Keratinocyte (primary cell): ENCODE results near the gene SPHK2. TPM values are rescaled to one million over a fixed set of nuclear protein-coding genes. Genes with fewer than 3 reads are reported as not detected.

Experiments used
- DNase-seq: peaks from one replicate; pipeline ENCODE4 v3.0.0-alpha.2; 2011; ENCODE audit warnings: low read depth, missing footprints, low spot score
- FAIRE-seq: peaks from 2 replicates; lab custom pipeline; 2011; peaks lifted over from hg19 to GRCh38; lab: Jason Lieb, UNC
- H2AFZ ChIP-seq: 2 replicates; pipeline ENCODE4 v1.6.0; 2012; ENCODE audit warnings: low read length, control low read depth, inconsistent platforms; ENCODE audit not compliant: control insufficient read depth
- H3K27ac ChIP-seq: 2 replicates; pipeline ENCODE4 v1.5.1; 2011; ENCODE audit warnings: low read length; ENCODE audit not compliant: control insufficient read depth, insufficient read depth
- H3K27me3 ChIP-seq: 3 replicates; pipeline ENCODE4 v1.6.0; 2011; ENCODE audit warnings: low read length; ENCODE audit not compliant: control insufficient read depth, insufficient read depth; ENCODE audit errors: extremely low read depth
- H3K36me3 ChIP-seq, 2 experiments: 2 replicates in 1 of 2; 3 replicates in 1 of 2; pipeline ENCODE4 v1.5.1; 2011; ENCODE audit warnings: low read length in 2 of 2, mild to moderate bottlenecking in 1 of 2; ENCODE audit not compliant: control insufficient read depth in 2 of 2, insufficient read depth in 2 of 2; ENCODE audit errors: extremely low read depth in 1 of 2
- H3K4me1 ChIP-seq: 3 replicates; pipeline ENCODE4 v1.5.1; 2011; ENCODE audit warnings: low read length; ENCODE audit not compliant: control insufficient read depth, insufficient read depth; ENCODE audit errors: extremely low read depth
- H3K4me2 ChIP-seq: 3 replicates; pipeline ENCODE4 v1.6.0; 2011; ENCODE audit warnings: low read depth, low read length; ENCODE audit not compliant: control insufficient read depth, insufficient read depth; ENCODE audit errors: extremely low read depth
- H3K4me3 ChIP-seq, 3 experiments: fragments of 200-600 bp in 1 of 3; sonication (generic) in 1 of 3; 2 replicates in 2 of 3; 3 replicates in 1 of 3; pipeline ENCODE4 v1.5.1; 2011 to 2016; ENCODE audit warnings: low read length in 3 of 3, mild to moderate bottlenecking in 3 of 3, control low read depth in 2 of 3, inconsistent platforms in 1 of 3, low read depth in 1 of 3, mixed read lengths in 1 of 3, mixed run types in 1 of 3, moderate library complexity in 1 of 3; ENCODE audit not compliant: control insufficient read depth in 2 of 3, insufficient read depth in 2 of 3; ENCODE audit errors: extremely low read depth in 1 of 3
- H3K79me2 ChIP-seq: 2 replicates; pipeline ENCODE4 v1.6.0; 2012; ENCODE audit warnings: low read length; ENCODE audit not compliant: control insufficient read depth, insufficient read depth
- H3K9ac ChIP-seq: 3 replicates; pipeline ENCODE4 v1.6.0; 2011; ENCODE audit warnings: low read length; ENCODE audit not compliant: control insufficient read depth, insufficient read depth; ENCODE audit errors: extremely low read depth
- H3K9me1 ChIP-seq: 3 replicates; pipeline ENCODE4 v1.6.0; 2011; ENCODE audit warnings: low read length; ENCODE audit not compliant: control insufficient read depth, insufficient read depth; ENCODE audit errors: extremely low read depth
- H3K9me3 ChIP-seq: 2 replicates; pipeline ENCODE4 v1.5.1; 2012; ENCODE audit warnings: low read depth, low read length; ENCODE audit not compliant: control insufficient read depth
- H4K20me1 ChIP-seq: 3 replicates; pipeline ENCODE4 v1.6.0; 2011; ENCODE audit warnings: low read length; ENCODE audit not compliant: control insufficient read depth, insufficient read depth; ENCODE audit errors: extremely low read depth
- EZH2 ChIP-seq: IDR thresholded peaks from one replicate; pipeline ENCODE4 v1.6.1; 2012; ENCODE audit warnings: inconsistent platforms, mild to moderate bottlenecking, low read length, moderate library complexity
- dilution Hi-C: fragments of 300-500 bp; cut with MboI; formaldehyde crosslinking; loops from one replicate; pipeline ENCODE4 v1.7.0; 2020; ENCODE audit warnings: low sequenced_read_pairs; ENCODE audit not compliant: extremely low pct_ligation_motif_present
- polyA plus RNA-seq, 5 experiments: library from polyadenylated mRNA; depleted of rRNA in 3 of 5; stranded (reverse) in 3 of 5; stranded (forward) in 1 of 5; unstranded in 1 of 5; fragments of >200 nt; gene quantifications; 1 replicate in 1 of 5; 2 replicates in 3 of 5; 3 replicates in 1 of 5; pipeline versions ENCODE4 v1.2.1 to v1.2.3, GENCODE V29; 2011 to 2012; ENCODE audit warnings: missing spikeins in 2 of 5, low read depth in 1 of 5, low replicate concordance in 1 of 5
- TF ChIP-seq, protein P1 (sequence below), 3 experiments: IDR thresholded peaks in 1 of 3; conservative IDR thresholded peaks in 1 of 3; optimal IDR thresholded peaks in 1 of 3; 2 replicates in 2 of 3; 3 replicates in 1 of 3; pipeline versions ENCODE3 to v1.5.1; 2011; ENCODE audit warnings: low read length in 3 of 3, mild to moderate bottlenecking in 3 of 3, moderate library complexity in 2 of 3, control low read depth in 1 of 3, inconsistent platforms in 1 of 3; ENCODE audit not compliant: insufficient read depth in 2 of 3; ENCODE audit errors: extremely low read depth in 1 of 3

Gene SPHK2
- polyA plus RNA-seq, 1 donor (not counting 4 experiments of a cell fraction or from before 2014, with no cell fraction given) = 2.8 TPM

DNA sequence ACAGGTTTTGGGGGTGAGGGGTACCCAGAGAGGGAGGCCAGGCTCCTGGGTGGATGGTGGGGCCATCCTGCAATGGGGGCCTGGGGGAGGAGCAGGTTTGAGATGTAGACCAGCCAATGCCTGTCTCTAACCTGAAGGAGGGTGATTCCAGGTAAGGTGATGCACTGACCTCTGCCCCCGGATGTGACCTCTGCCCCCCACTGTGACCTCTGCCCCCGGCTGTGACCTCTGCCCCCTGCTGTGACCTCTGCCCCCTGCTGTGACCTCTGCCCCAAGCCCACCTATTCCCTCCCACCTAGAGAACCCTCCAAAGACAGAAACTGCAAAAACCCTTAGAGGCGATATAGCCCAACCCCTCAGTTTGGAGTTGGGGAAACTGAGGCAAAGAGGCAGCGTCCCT lies 23.1 kb upstream of the SPHK2 start:
- DNase-seq = no peak
- no peak for FAIRE-seq

DNA sequence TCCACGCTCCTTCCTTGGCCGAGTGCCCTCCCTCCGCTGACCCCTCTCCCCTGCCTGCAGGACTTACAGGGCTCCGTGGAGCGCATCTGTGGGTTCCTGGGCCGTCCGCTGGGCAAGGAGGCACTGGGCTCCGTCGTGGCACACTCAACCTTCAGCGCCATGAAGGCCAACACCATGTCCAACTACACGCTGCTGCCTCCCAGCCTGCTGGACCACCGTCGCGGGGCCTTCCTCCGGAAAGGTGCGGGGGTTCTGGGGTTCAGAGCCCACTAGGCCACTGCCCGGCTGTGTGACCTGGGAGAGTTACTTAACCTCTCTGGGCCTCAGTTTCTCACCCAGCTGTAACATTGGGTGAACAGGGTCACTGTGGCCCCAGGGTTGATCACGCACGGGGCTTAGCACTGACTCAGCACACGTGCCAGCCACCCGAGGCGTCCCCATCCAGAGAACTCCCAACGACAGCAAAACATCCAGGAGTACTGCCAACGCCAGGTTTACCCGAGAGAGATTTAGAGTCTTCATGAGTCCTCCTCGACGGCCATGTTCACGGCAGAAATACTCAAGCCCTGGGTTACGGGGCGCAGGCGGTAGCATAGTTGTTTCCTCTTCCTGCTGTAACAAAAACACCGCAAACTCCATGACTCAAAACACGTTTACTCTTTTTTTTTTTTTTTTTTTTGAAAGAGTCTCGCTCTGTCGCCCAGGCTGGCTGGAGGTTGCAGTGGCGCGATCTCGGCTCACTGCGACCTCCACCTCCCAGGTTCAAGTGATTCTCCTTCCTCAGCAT lies 22.4 kb upstream of the SPHK2 start:
- Histone ChIP-seq H3K4me3 (no peak overlapping the region), H4K20me1 (no peaks in the 10 kb centered on the region), H3K4me2 (no peak overlapping the region), H3K9me3 (no peaks in the 10 kb centered on the region), H2AFZ (no peak overlapping the region), H3K36me3 (no peaks in the 10 kb centered on the region), H3K9ac (no peak overlapping the region), H3K27me3 (no peaks in the 10 kb centered on the region), H3K27ac (no peak overlapping the region), H3K4me1 (no peaks in the 10 kb centered on the region), H3K79me2 (no peaks in the 10 kb centered on the region), H3K9me1 (no peaks in the 10 kb centered on the region)
- DNase-seq = no peak
- dilution Hi-C loops = no loop called here
- FAIRE-seq = no peak
- TF ChIP-seq, protein P1, sequence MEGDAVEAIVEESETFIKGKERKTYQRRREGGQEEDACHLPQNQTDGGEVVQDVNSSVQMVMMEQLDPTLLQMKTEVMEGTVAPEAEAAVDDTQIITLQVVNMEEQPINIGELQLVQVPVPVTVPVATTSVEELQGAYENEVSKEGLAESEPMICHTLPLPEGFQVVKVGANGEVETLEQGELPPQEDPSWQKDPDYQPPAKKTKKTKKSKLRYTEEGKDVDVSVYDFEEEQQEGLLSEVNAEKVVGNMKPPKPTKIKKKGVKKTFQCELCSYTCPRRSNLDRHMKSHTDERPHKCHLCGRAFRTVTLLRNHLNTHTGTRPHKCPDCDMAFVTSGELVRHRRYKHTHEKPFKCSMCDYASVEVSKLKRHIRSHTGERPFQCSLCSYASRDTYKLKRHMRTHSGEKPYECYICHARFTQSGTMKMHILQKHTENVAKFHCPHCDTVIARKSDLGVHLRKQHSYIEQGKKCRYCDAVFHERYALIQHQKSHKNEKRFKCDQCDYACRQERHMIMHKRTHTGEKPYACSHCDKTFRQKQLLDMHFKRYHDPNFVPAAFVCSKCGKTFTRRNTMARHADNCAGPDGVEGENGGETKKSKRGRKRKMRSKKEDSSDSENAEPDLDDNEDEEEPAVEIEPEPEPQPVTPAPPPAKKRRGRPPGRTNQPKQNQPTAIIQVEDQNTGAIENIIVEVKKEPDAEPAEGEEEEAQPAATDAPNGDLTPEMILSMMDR (optimal IDR thresholded peaks at IDR 0.05 in 1 of 3, IDR thresholded peaks at IDR 0.05 in 1 of 3, conservative IDR thresholded peaks at IDR 0.05 in 1 of 3; ENCODE audit: extremely low read depth in 1 of 3, insufficient read depth in 2 of 3, low read length in 3 of 3) = no peak
- no peak for TF ChIP-seq EZH2

More for the DNA sequence above, 23.1 kb upstream of the SPHK2 start:
- Histone ChIP-seq H3K9me3 (no peaks in the 10 kb centered on the region), H3K4me1 (no peaks in the 10 kb centered on the region), H3K9ac (no peak overlapping the region), H4K20me1 (no peaks in the 10 kb centered on the region), H3K4me3 (no peak overlapping the region), H3K36me3 (no peaks in the 10 kb centered on the region), H2AFZ (no peak overlapping the region), H3K27ac (no peak overlapping the region), H3K27me3 (no peaks in the 10 kb centered on the region), H3K9me1 (no peaks in the 10 kb centered on the region), H3K79me2 (no peaks in the 10 kb centered on the region), H3K4me2 (no peak overlapping the region)
- dilution Hi-C loops = no loop called here
- no peak for TF ChIP-seq EZH2
- TF ChIP-seq, protein P1 (optimal IDR thresholded peaks at IDR 0.05 in 1 of 3, IDR thresholded peaks at IDR 0.05 in 1 of 3, conservative IDR thresholded peaks at IDR 0.05 in 1 of 3; ENCODE audit: extremely low read depth in 1 of 3, insufficient read depth in 2 of 3, low read length in 3 of 3) = no peak
